COR-L47 (cell line): ENCODE data around the gene C21orf58.

Source experiments
- DNase-seq: peaks from one replicate; lab custom pipeline; 2025; lab: John Stamatoyannopoulos, UW

Gene C21orf58

DNA sequence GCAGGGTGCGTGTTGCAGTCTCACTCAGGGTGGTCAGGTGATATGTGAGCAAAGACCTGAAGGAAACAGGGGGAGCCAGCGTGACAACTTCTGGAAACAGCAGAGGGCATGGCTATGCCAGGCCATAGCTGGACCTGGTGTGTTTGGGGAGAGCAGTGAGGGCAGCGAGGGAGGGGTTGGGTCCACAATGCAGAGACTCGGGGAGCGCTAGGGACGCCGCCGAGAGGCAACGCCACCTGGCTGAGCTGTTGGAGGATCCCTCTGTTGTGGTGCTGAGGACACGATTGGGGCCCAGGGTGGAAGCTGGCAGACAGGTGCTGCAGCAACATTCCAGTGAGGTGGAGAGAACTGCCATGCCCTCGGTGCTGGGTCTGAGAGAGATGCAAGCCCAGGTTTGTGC, 68.5 kb downstream of the C21orf58 start:
- no peak for DNase-seq

DNA sequence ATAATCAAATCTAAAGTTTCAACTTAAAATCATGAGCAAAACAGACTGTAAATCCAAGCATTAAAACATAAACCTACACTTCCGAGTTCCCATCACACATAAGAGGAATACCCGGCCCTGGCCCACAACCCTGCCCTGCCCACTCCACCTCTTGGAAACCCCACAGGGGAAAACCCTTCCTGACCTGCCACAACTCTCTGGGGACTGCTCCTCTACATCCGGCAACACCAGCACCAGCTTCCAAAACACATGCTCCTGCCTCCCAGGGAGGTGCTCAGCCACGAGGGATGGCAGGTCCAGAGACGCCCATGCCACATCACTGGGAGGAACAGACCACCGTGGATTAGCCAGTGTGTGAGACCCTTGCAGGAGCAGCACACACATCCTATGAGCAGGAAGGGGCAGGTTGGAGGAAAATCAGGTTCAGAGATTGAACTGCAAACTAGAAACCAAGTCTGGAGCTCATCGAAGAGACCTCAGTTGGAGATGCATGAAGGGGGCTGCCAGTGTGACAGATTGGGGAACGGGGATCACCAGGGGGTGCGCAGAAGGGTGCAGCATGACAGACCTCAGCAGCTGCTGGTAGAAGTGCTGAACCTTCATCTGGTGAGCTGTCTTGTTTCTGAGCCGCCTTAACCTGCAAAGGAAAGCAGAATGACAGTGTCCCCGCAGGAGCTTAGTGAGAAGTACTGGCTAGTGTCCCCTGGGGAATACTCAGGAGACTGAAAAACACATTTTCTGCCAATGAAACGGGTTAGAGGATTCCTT, 69.3 kb downstream of the C21orf58 start:
- DNase-seq, result no peak

DNA sequence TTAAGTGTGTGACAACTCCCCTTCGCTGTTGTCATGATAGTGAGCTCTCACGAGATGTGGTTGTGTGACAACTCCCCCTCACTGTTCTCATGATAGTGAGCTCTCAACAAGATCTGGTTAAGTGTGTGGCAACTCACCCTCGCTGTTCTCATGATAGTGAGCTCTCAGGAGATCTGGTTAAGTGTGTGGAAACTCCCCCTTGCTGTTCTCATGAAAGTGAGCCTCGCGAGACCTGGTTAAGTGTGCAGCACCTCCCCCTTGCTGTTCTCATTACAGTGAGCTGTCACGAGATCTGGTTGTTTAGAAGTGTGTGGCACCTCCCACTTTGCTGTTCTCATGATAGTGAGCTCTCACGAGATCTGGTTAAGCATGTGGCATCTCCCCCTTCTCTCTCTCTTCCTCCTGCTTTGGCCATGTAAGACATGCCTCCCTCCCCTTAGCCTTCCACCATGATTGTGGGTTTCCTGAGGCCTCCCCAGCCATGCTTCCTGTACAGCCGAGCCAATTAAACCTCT, 70.0 kb downstream of the C21orf58 start:
- DNase-seq, result no peak

DNA sequence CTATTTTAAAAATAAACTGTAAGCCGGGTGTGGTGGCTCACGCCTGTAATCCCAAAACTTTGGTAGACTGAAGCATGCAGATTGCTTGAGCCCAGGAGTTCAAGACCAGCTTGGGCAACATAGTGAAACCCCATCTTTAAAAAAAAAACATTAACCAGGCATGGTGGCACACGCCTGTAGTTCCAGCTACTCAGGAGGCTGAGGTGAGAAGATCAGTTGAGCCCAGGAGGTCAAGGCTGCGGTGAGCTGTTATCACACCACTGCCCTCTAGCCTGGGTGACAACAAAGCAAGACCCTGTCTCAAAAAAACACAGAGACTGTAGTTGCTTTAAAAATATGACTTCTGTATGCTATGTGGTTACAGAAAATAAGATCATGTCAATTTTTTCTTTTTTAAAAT, 70.8 kb downstream of the C21orf58 start:
- DNase-seq, result no peak
